Sigmoid colon (tissue), 7 donors: ENCODE measurements around the gene MTNR1B. TPM values are rescaled to one million over a fixed set of nuclear protein-coding genes. Genes with fewer than 3 reads are reported as not detected.

Source experiments
- DNase-seq: peaks from one replicate; pipeline ENCODE4 v3.0.0-alpha.2; 2019
- H3K27ac ChIP-seq, 4 donors: fragments of 200-600 bp; sonication (generic); one replicate each; pipeline ENCODE4 v1.5.1; 2016 to 2019; ENCODE audit warnings: mild to moderate bottlenecking in 1 of 4
- H3K27me3 ChIP-seq, 3 donors: fragments of 200-600 bp; sonication (generic); one replicate each; pipeline ENCODE4 v1.5.1; 2019; ENCODE audit warnings: mild to moderate bottlenecking in 1 of 3
- H3K36me3 ChIP-seq, 4 donors: fragments of 200-600 bp; sonication (generic); one replicate each; pipeline ENCODE4 v1.5.1; 2016 to 2019
- H3K4me1 ChIP-seq, 4 donors: fragments of 200-600 bp; sonication (generic); one replicate each; pipeline ENCODE4 v1.5.1; 2017 to 2019
- H3K4me3 ChIP-seq, 4 donors: fragments of 200-600 bp; sonication (generic); one replicate each; pipeline ENCODE4 v1.5.1; 2017 to 2019; ENCODE audit warnings: mild to moderate bottlenecking in 2 of 4, moderate library complexity in 1 of 4
- H3K9me3 ChIP-seq, 4 donors: fragments of 200-600 bp in 3 of 4; sonication (generic) in 3 of 4; one replicate each; pipeline versions ENCODE4 v1.5.1 to v1.6.1; 2013 to 2019
- EP300 ChIP-seq, 4 donors: sonication (generic); formaldehyde crosslinking; IDR thresholded peaks; one replicate each; pipeline ENCODE4 v1.6.1; 2017; ENCODE audit warnings: antibody characterized with exemption in 4 of 4
- POLR2A ChIP-seq, 2 donors: fragments of 450-650 bp; IDR thresholded peaks; one replicate each; pipeline ENCODE4 v1.6.1; 2016; ENCODE audit warnings: antibody characterized with exemption in 2 of 2, mild to moderate bottlenecking in 2 of 2, moderate library complexity in 2 of 2
- POLR2AphosphoS5 ChIP-seq, 4 donors: sonication (generic); formaldehyde crosslinking; IDR thresholded peaks; one replicate each; pipeline ENCODE4 v1.6.1; 2017; ENCODE audit warnings: antibody characterized with exemption in 4 of 4
- WGBS, 2 donors: extraction: QIAGEN DNeasy Blood & Tissue Kit; methylation state at CpG; one replicate each; pipeline ENCODE4 v1.1.7; 2013; 5-methylcytosine and 5-hydroxymethylcytosine counted together
- intact Hi-C: fragments of 100-400 bp; cut with DNase I; formaldehyde crosslinking; loops from one replicate; pipeline ENCODE4 v1.15.1; 2023
- polyA plus RNA-seq, 3 donors: library from polyadenylated mRNA; stranded (reverse); fragments of 200-250 nt; gene quantifications; one replicate each; pipeline ENCODE4 v1.2.3, GENCODE V29; 2013
- total RNA-seq, 4 donors: library from RNA; depleted of rRNA; stranded (reverse); fragments of >200 nt; gene quantifications; one replicate each; pipeline ENCODE4 v1.1.0, GENCODE V29; 2016
- TF ChIP-seq, protein P1 (sequence below), 4 experiments: fragments of 450-650 bp in 3 of 4; fragments of 200-600 bp in 1 of 4; IDR thresholded peaks; one replicate each; pipeline ENCODE4 v1.5.1; 2016 to 2019; ENCODE audit warnings: antibody characterized with exemption in 4 of 4, mild to moderate bottlenecking in 3 of 4, moderate library complexity in 2 of 4
- donor health status: healthy with polysubstance abuse.
- donor health status: Bipolar disorder and iron deficiency.
- donor health status: healthy.

MTNR1B gene
- total RNA-seq (not detected), polyA plus RNA-seq (not detected)

DNA sequence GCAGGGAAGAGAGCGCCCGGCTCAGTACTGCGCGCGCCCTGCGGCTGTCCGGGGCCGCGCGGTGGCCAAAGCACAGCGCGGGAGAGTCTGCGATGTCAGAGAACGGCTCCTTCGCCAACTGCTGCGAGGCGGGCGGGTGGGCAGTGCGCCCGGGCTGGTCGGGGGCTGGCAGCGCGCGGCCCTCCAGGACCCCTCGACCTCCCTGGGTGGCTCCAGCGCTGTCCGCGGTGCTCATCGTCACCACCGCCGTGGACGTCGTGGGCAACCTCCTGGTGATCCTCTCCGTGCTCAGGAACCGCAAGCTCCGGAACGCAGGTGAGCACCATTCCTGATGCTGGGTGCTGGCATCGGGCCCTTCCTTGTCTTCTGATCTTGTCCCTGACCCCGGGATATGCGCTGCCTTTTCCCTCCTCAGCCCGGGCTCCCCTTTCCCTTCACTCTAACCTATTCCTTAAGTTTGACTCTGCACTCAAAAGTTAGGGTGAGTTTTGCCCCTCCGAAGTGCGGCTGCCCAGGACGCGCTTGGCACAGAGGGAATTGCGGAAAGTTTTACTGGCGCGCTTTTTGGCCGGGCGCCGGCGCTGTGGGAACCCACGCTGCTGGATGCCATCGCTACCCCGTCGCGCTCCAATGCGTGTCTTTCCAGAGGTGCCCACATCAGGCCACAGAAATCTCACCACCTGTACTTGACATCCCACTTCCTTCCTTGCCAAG lies at the start of gene MTNR1B:
MTNR1B (plus strand) TSS at position 18 of the 714 bp plus-strand sequence; CDS start at position 93, 75 bp downstream.
- no peaks in the 10 kb centered on the region for H3K36me3 ChIP-seq
- no peaks in the 10 kb centered on the region for H3K4me1 ChIP-seq
- peaks cover 5 to 27% (median 13%) of the 10 kb centered on the region in 3 donors for H3K27me3 ChIP-seq
- DNase-seq, result no peak
- 13 to 15% methylated on average over 58 of the region's 58 CpGs for WGBS, 2 donors
- no peaks in the 10 kb centered on the region for H3K9me3 ChIP-seq
- H3K27ac ChIP-seq, result no peak within 1 kb of the TSS
- TF ChIP-seq POLR2AphosphoS5 (IDR thresholded peaks at IDR 0.05) (no peak), POLR2A (IDR thresholded peaks at IDR 0.05) (no peak), EP300 (IDR thresholded peaks at IDR 0.05) (no peak)
- TF ChIP-seq, protein P1, sequence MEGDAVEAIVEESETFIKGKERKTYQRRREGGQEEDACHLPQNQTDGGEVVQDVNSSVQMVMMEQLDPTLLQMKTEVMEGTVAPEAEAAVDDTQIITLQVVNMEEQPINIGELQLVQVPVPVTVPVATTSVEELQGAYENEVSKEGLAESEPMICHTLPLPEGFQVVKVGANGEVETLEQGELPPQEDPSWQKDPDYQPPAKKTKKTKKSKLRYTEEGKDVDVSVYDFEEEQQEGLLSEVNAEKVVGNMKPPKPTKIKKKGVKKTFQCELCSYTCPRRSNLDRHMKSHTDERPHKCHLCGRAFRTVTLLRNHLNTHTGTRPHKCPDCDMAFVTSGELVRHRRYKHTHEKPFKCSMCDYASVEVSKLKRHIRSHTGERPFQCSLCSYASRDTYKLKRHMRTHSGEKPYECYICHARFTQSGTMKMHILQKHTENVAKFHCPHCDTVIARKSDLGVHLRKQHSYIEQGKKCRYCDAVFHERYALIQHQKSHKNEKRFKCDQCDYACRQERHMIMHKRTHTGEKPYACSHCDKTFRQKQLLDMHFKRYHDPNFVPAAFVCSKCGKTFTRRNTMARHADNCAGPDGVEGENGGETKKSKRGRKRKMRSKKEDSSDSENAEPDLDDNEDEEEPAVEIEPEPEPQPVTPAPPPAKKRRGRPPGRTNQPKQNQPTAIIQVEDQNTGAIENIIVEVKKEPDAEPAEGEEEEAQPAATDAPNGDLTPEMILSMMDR (IDR thresholded peaks at IDR 0.05), result no peak
- H3K4me3 ChIP-seq, result no peak within 1 kb of the TSS
- intact Hi-C loops, result no loop called here

DNA sequence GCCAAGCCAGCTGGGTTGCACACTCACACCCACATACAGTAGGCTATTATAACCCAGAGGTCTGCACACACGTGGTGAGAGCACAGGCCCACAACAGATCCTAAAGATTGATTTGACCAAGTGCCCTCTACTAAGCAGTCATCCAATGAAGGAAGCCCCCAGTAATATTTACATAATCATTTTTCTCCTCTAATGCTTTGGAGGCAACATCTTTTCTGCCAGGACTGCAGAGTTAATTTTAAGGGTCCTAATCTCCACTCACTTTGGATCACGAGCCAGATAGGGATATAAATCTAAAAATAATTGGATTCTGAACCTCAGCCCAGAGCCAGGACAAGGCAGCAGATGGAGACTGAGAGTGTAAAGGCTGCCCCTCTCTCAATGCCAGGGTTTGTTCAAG lies 49.1 kb upstream of the MTNR1B start:
- Histone ChIP-seq H3K4me3 (no peak overlapping the region), H3K27ac (no peak overlapping the region), H3K9me3 (no peaks in the 10 kb centered on the region), H3K4me1 (no peaks in the 10 kb centered on the region), H3K27me3 (no peaks in the 10 kb centered on the region), H3K36me3 (no peaks in the 10 kb centered on the region)
- intact Hi-C loops, result no loop called here
- no peak for DNase-seq
- WGBS, 2 donors, result 29 to 54% methylated on average over 2 of the region's 2 CpGs
- no peak for TF ChIP-seq POLR2A (IDR thresholded peaks at IDR 0.05)
- TF ChIP-seq, protein P1 (IDR thresholded peaks at IDR 0.05), result no peak
- no peak for TF ChIP-seq POLR2AphosphoS5 (IDR thresholded peaks at IDR 0.05)
- TF ChIP-seq EP300 (IDR thresholded peaks at IDR 0.05), result no peak

DNA sequence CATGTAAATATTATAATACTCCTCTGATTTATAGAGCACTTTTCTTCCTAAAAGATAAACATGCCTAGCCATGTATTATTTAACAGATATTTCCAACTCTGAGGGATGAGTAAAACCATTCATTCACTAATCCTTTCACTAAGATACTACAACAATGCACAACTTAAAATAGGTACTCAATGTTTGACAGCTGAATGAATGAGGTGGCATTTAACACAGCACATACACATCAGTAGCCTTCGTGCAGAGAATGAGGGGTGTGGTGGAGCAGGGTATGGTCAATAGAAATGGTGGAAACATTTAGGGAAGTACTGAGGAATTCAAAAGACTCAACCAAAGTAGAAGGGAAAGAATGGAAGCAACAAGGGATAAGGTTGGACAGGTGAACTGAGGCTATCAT lies 46.7 kb upstream of the MTNR1B start:
- Histone ChIP-seq H3K36me3 (no peaks in the 10 kb centered on the region), H3K27ac (no peak overlapping the region), H3K27me3 (no peaks in the 10 kb centered on the region), H3K4me1 (no peaks in the 10 kb centered on the region), H3K9me3 (peaks cover 0 to 3% (median 0%) of the 10 kb centered on the region in 4 donors), H3K4me3 (no peak overlapping the region)
- intact Hi-C loops, result no loop called here
- 41 to 63% methylated on average over 1 of the region's 1 CpG for WGBS, 2 donors
- no peak for TF ChIP-seq POLR2A (IDR thresholded peaks at IDR 0.05)
- TF ChIP-seq, protein P1 (IDR thresholded peaks at IDR 0.05), result no peak
- TF ChIP-seq EP300 (IDR thresholded peaks at IDR 0.05), result no peak
- TF ChIP-seq POLR2AphosphoS5 (IDR thresholded peaks at IDR 0.05), result no peak
- no peak for DNase-seq

DNA sequence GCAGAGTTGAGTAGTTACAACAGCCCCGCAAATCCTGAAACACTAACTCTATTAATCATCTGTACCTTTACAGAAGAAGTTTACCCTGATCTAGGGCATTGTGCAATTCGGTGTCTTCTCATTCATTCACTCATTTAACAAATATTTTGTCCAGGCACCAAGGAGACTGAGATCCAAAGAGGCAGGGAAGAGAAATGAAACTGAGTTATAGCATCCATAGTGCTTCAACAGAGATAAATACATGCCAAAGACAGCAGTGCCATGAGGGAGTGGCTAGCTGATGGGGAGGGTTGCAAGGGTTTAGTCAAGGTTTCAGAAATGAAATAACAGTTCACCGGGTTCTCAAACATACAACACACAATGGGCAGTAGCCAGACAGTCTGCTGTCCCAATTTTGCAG lies 40.2 kb upstream of the MTNR1B start:
- 84 to 86% methylated on average over 3 of the region's 3 CpGs for WGBS, 2 donors

More for the DNA sequence above, 40.2 kb upstream of the MTNR1B start:
- H3K27ac ChIP-seq, result no peak overlapping the region
- TF ChIP-seq, protein P1 (IDR thresholded peaks at IDR 0.05), result no peak
- no peak for TF ChIP-seq POLR2A (IDR thresholded peaks at IDR 0.05)
- TF ChIP-seq EP300 (IDR thresholded peaks at IDR 0.05), result no peak
- no peak for TF ChIP-seq POLR2AphosphoS5 (IDR thresholded peaks at IDR 0.05)
- no peak for DNase-seq
- no peak overlapping the region for H3K4me3 ChIP-seq
- no peaks in the 10 kb centered on the region for H3K4me1 ChIP-seq
- peaks cover 0 to 3% (median 0%) of the 10 kb centered on the region in 4 donors for H3K9me3 ChIP-seq
- H3K36me3 ChIP-seq, result no peaks in the 10 kb centered on the region
- intact Hi-C loops, result no loop called here
- no peaks in the 10 kb centered on the region for H3K27me3 ChIP-seq
